Stomach (tissue), 4 donors: ENCODE measurements around the gene CSNK2A1.

ENCODE experiments used
- POLR2A ChIP-seq, 4 donors: fragments of 450-650 bp; IDR thresholded peaks; one replicate each; pipeline ENCODE4 v1.6.1; 2016; ENCODE audit warnings: antibody characterized with exemption in 4 of 4, control low read depth in 2 of 4, mild to moderate bottlenecking in 1 of 4, moderate library complexity in 1 of 4
- TF ChIP-seq, protein P1 (sequence below), 7 experiments: fragments of 450-650 bp in 4 of 7; fragments of 200-600 bp in 3 of 7; sonication (generic) in 3 of 7; IDR thresholded peaks; one replicate each; pipeline ENCODE4 v1.5.1; 2016 to 2019; ENCODE audit warnings: antibody characterized with exemption in 7 of 7, control low read depth in 2 of 7, mild to moderate bottlenecking in 1 of 7

GRCh38 chr20:432208-432607 is 111.4 kb downstream of the CSNK2A1 start:
- TF ChIP-seq, protein P1, sequence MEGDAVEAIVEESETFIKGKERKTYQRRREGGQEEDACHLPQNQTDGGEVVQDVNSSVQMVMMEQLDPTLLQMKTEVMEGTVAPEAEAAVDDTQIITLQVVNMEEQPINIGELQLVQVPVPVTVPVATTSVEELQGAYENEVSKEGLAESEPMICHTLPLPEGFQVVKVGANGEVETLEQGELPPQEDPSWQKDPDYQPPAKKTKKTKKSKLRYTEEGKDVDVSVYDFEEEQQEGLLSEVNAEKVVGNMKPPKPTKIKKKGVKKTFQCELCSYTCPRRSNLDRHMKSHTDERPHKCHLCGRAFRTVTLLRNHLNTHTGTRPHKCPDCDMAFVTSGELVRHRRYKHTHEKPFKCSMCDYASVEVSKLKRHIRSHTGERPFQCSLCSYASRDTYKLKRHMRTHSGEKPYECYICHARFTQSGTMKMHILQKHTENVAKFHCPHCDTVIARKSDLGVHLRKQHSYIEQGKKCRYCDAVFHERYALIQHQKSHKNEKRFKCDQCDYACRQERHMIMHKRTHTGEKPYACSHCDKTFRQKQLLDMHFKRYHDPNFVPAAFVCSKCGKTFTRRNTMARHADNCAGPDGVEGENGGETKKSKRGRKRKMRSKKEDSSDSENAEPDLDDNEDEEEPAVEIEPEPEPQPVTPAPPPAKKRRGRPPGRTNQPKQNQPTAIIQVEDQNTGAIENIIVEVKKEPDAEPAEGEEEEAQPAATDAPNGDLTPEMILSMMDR (IDR thresholded peaks at IDR 0.05): no peak
- no peak for TF ChIP-seq POLR2A (IDR thresholded peaks at IDR 0.05)
